Endothelial cell (in vitro differentiated cells): ENCODE results near the gene ZNF597. TPM values are rescaled to one million over a fixed set of nuclear protein-coding genes. Genes with fewer than 3 reads are reported as not detected.
"Not testable (repeated sequence)": the region's sequence is repeated elsewhere in the genome, so short reads cannot be mapped to it uniquely, and the experiment has no call there.

Experiments
- DNase-seq: peaks from one replicate; pipeline ENCODE4 v3.0.0; 2021; ENCODE audit warnings: low spot score
- H3K27ac Mint-ChIP-seq: one replicate; pipeline ENCODE4 v1.8.0; 2021; ENCODE audit warnings: mixed read lengths, inconsistent platforms; ENCODE audit not compliant: unreplicated experiment
- H3K27me3 Mint-ChIP-seq: one replicate; pipeline ENCODE4 v1.8.0; 2021; ENCODE audit warnings: mild to moderate bottlenecking, moderate library complexity, mixed read lengths, inconsistent platforms; ENCODE audit not compliant: unreplicated experiment
- H3K36me3 Mint-ChIP-seq: one replicate; pipeline ENCODE4 v1.8.0; 2021; ENCODE audit warnings: mild to moderate bottlenecking, low read depth, mixed read lengths, inconsistent platforms; ENCODE audit not compliant: unreplicated experiment
- H3K4me1 Mint-ChIP-seq: one replicate; pipeline ENCODE4 v1.8.0; 2021; ENCODE audit warnings: mild to moderate bottlenecking, mixed read lengths, inconsistent platforms; ENCODE audit not compliant: unreplicated experiment
- H3K4me3 Mint-ChIP-seq: one replicate; pipeline ENCODE4 v1.8.0; 2021; ENCODE audit warnings: mild to moderate bottlenecking, mixed read lengths, inconsistent platforms; ENCODE audit not compliant: unreplicated experiment
- H3K9me3 Mint-ChIP-seq: one replicate; pipeline ENCODE4 v1.8.0; 2021; ENCODE audit warnings: mixed read lengths, inconsistent platforms; ENCODE audit not compliant: unreplicated experiment
- total RNA-seq: library from RNA; stranded (reverse); fragmentation: NEBNext Ultra II Directional; extraction: Animal tissue kit (Norgen Biotek cat#: 25700); gene quantifications from one replicate; pipeline ENCODE4 v1.2.1, GENCODE V29; 2021; ENCODE audit not compliant: unreplicated experiment
- TF ChIP-seq, protein P1 (sequence below): fragments of 200-600 bp; sonication (generic); IDR thresholded peaks from one replicate; pipeline ENCODE4 v1.5.0; 2021; ENCODE audit warnings: antibody characterized with exemption; ENCODE audit not compliant: unreplicated experiment

Gene ZNF597
- total RNA-seq, 1 donor from 2014 or later, result 5.7 TPM

DNA sequence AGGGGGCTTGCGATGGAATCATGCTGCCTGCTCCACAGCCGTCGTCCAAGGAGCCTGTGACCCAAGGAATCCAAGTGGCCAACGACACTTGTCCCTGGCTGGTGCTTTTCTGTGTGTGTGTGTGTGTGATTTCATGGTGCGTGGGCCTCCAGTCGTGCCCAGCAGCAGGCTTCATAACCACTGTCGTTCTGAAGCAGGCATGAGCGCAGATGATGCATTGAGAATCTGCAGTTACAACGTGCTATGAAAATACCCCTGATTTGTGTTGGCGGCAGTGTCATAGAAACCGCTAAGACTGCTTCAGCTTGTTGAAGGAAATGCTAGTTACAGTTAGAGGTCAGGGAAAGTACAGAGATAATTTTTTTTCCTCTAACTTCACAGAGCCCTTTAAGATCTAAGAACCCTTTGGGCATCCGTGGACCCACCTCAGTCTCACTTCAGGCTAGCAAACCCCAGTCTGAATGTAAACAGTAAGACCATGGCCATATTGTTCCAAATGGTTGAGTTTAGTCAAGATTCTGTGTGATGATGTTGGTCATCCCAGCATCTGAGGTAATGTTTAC is 36.4 kb upstream of the ZNF597 start:
- DNase-seq, result no peak
- TF ChIP-seq, protein P1, sequence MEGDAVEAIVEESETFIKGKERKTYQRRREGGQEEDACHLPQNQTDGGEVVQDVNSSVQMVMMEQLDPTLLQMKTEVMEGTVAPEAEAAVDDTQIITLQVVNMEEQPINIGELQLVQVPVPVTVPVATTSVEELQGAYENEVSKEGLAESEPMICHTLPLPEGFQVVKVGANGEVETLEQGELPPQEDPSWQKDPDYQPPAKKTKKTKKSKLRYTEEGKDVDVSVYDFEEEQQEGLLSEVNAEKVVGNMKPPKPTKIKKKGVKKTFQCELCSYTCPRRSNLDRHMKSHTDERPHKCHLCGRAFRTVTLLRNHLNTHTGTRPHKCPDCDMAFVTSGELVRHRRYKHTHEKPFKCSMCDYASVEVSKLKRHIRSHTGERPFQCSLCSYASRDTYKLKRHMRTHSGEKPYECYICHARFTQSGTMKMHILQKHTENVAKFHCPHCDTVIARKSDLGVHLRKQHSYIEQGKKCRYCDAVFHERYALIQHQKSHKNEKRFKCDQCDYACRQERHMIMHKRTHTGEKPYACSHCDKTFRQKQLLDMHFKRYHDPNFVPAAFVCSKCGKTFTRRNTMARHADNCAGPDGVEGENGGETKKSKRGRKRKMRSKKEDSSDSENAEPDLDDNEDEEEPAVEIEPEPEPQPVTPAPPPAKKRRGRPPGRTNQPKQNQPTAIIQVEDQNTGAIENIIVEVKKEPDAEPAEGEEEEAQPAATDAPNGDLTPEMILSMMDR, result no peak
- Mint-ChIP-seq H3K4me3 (no peak overlapping the region), H3K27ac (no peak overlapping the region), H3K27me3 (peaks cover 8% of the 10 kb centered on the region), H3K36me3 (peaks cover 39% of the 10 kb centered on the region), H3K4me1 (no peaks in the 10 kb centered on the region), H3K9me3 (no peaks in the 10 kb centered on the region)

DNA sequence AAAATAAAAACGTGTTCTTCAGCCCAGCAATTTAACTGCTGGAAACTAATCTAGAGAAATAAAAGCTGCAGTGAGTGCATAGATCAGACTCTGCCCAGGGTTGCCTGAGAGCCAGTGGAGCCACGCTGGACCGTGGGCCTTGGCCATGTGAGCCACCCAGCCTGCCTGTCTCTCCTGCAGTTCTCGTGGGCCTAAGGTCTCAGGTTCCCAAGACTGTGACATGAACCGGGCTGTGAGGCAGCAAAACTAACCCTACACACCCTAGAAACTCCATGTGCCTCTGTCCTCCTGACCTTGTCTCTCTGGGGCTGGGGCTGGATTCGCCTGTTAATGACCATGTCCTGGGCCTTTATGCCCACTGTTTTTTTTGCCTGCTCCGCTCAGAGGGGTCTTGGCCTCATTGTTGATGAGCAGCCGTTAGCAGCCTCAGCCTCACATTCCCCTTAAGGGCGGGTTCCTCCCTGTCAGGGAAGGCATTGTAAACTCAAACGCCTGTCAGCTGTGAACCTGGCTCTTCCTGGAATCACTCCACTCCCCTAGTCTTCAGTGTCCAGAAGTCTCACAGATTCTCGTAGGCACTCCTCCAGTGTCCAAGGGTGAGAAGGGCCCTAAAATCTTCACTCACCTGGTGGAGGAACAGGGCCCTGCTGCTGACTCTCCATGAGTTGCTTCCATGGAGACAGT is 35.1 kb upstream of the ZNF597 start:
- Mint-ChIP-seq H3K36me3 (peaks cover 32% of the 10 kb centered on the region), H3K9me3 (no peaks in the 10 kb centered on the region), H3K27me3 (peaks cover 8% of the 10 kb centered on the region), H3K4me1 (no peaks in the 10 kb centered on the region), H3K27ac (no peak overlapping the region), H3K4me3 (no peak overlapping the region)
- TF ChIP-seq, protein P1, result no peak
- no peak for DNase-seq

DNA sequence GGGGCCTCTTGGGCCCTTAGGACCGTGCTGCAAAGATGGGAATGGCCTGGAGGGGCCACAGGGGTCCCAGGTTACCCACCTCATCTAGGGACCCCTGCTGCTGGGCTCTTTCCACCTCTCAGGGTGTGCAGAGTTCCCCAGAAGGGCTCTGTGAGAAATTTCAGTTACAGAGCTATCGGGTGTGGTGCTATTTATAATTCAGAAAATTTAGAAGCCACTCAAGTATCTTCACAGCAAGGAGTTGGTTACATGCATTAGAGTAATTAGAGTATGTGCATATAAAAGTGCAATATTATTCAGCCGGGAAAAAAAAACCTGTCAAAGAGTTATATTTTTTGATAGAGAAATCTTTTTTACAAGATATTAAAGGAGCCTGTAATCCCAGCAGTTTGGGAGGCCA is 33.1 kb upstream of the ZNF597 start:
- no peaks in the 10 kb centered on the region for H3K9me3 Mint-ChIP-seq
- TF ChIP-seq, protein P1, result no peak
- peaks cover 10% of the 10 kb centered on the region for H3K27me3 Mint-ChIP-seq
- no peak overlapping the region for H3K4me3 Mint-ChIP-seq
- H3K27ac Mint-ChIP-seq, result no peak overlapping the region
- no peak for DNase-seq
- H3K4me1 Mint-ChIP-seq, result no peaks in the 10 kb centered on the region
- peaks cover 14% of the 10 kb centered on the region for H3K36me3 Mint-ChIP-seq

DNA sequence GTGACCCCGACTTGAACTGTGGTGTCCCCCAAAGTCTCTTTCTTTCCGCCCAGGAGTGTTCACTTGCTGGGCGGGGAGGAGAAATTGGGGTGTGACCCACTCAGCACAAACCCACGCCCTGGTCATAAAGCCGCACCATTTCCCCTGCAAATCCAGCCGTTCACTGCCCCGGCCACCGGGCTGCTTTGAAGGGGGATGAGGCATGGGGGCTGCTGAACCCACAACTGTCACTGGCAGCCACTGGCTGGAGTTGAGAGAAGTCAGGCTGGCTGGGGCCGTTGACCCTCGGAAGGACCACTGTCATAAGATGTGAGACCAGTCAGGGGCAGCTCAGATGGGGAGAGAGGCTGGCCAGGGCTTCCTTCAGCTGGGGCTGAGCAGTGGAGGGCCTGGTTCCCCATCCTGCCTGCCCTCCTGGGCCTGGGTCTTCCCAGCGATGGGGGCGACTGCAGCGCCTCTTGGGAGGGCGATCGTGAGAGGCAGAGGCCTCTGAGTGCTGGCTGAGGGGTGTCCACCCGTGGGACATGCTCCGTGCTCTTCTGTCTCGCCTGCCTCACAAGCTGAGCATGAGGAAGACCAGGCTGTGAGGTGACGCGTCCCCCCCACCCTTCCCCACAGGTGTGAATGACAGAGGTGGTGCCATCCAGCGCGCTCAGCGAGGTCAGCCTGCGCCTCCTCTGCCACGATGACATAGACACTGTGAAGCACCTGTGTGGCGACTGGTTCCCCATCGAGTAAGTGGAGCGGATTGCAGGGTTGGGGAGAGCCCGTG is 32.5 kb upstream of the ZNF597 start:
- Mint-ChIP-seq H3K9me3 (no peaks in the 10 kb centered on the region), H3K4me3 (no peak overlapping the region), H3K27ac (peak overlapping the region; percentile 70), H3K36me3 (peaks cover 12% of the 10 kb centered on the region), H3K4me1 (no peaks in the 10 kb centered on the region), H3K27me3 (peaks cover 12% of the 10 kb centered on the region)
- TF ChIP-seq, protein P1, result no peak
- no peak for DNase-seq

DNA sequence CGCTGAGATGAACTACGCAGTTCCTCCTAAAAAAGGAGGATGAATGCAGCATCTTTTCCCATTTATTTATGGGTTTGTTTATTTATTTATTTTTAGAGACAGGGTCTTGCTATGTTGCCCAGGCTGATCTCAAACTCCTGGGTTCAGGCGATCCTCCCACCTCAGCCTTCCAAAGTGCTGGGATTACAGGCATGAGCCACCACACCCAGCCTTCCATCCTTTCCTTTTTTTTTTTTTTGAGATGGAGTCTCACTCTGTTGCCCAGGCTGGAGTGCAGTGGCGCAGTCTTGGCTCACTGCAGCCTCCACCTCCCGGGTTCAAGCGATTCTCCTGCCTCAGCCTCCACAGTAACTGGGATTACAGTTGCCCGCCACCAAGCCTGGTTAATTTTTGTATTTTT is 31.6 kb upstream of the ZNF597 start:
- H3K4me1 Mint-ChIP-seq, H3K4me3 Mint-ChIP-seq, H3K9me3 Mint-ChIP-seq, H3K27ac Mint-ChIP-seq, DNase-seq: not testable (repeated sequence)
- Mint-ChIP-seq H3K27me3 (peaks cover 12% of the 10 kb centered on the region), H3K36me3 (peaks cover 13% of the 10 kb centered on the region)
